Omental fat pad (tissue), 4 donors: ENCODE results near the gene SRGAP2B. TPM values are rescaled to one million over a fixed set of nuclear protein-coding genes. Genes with fewer than 3 reads are reported as not detected.
"Not testable (repeated sequence)": the region's sequence is repeated elsewhere in the genome, so short reads cannot be mapped to it uniquely, and the experiment has no call there.

Experiments used
- ATAC-seq: fragments of 150-250 bp; one replicate; pipeline ENCODE4 v1.9.1; 2016; ENCODE audit warnings: mild to moderate bottlenecking, moderate library complexity; ENCODE audit not compliant: low FRiP score
- DNase-seq: peaks from one replicate; pipeline ENCODE4 v3.0.0-alpha.2; 2019; ENCODE audit warnings: low spot score
- total RNA-seq, 4 donors: library from RNA; depleted of rRNA; stranded (reverse); fragments of >200 nt; gene quantifications; one replicate each; pipeline ENCODE4 v1.1.0, GENCODE V29; 2016

The SRGAP2B gene
- total RNA-seq, 4 donors from 2014 or later = 11.2 to 58.5 (median 19.2) TPM

- not testable (repeated sequence) for DNase-seq
- peak; percentile 49 for ATAC-seq
Observed at GRCh38 chr1:145094655-145095211, 395 bp downstream of the SRGAP2B start.

GRCh38 chr1:145093517-145094149 is 1.5 kb downstream of the SRGAP2B start:
- ATAC-seq = not testable (repeated sequence)
- DNase-seq = peak; percentile 52

GRCh38 chr1:145082483-145083255 is 12.5 kb downstream of the SRGAP2B start:
- ATAC-seq, DNase-seq: not testable (repeated sequence)

- DNase-seq = not testable (repeated sequence)
Observed at GRCh38 chr1:145080193-145080592, 14.9 kb downstream of the SRGAP2B start.

GRCh38 chr1:145079737-145080136 is 15.4 kb downstream of the SRGAP2B start:
- not testable (repeated sequence) for DNase-seq, ATAC-seq

More at GRCh38 chr1:145080193-145080592, 14.9 kb downstream of the SRGAP2B start:
- ATAC-seq = not testable (repeated sequence)

DNA sequence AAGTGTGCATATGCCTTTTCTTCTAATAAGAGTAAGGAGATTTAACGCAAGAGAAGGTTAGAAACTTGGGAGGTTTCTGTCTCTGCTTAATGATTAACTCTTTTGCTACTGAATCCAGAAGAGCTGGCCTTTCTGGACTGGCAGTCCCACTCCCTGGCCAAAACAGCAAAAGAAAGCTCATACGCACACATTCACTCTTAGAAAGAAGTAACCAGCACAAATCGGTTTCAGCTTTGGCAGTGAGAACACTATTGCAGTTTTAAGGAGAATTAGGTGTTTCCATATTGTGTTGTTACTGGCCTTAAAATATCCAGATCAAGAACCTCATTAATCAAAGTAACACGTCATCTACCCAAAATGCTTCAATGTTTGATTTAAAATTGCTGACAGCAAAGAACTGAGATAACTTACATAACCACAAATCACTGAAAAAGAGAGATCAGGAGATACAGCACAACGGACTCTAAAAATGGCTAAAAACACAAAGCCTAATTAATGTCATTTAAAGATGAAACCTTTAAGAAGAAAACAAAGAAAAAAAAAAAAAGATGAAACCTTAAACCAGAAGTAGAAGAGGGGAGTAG is 16.2 kb downstream of the SRGAP2B start:
- peak; percentile 20 for ATAC-seq
- DNase-seq = not testable (repeated sequence)

DNA sequence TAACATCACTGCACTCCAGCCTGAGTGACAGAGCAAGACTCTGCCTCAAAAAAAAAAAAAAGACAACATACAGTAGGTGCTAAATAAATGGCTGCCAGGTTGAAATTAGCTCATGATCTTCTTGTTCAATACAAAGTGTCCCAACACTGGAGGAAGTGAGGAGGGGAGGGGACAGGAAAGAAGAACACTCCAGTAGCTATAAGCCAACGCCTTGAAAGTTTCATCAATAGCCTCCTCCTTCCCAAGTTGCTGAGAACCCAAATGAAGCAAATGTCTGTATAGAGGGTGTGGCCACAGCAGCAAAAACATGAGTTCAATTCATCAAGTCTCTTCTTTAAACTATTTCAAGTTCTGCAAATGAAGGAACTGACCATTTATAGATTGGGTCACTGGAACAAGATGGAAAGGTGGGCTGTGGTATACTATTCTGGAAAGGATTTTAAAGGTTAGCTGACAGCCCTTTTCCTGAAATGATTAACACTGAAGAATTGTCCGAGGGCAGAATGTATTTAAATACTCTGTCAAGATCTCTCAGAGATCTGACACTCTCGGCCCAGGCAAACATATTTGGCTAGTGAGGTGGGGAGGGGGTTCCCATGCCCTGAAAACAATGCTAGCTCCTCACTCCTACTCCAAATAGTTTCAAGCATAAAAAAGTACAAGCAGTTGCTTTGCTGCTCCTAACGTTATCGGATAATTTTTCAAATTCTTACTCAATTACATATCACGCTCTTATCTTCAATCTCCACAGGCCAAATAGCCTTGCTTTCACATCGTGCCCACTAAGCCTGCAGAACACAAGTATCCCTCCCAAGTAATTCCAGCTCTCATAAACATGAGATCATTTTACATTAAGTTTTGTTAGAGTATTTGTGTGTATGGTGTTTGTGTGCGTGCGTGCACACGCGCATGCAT is 17.0 kb downstream of the SRGAP2B start:
- peak; percentile 57 for ATAC-seq

DNA sequence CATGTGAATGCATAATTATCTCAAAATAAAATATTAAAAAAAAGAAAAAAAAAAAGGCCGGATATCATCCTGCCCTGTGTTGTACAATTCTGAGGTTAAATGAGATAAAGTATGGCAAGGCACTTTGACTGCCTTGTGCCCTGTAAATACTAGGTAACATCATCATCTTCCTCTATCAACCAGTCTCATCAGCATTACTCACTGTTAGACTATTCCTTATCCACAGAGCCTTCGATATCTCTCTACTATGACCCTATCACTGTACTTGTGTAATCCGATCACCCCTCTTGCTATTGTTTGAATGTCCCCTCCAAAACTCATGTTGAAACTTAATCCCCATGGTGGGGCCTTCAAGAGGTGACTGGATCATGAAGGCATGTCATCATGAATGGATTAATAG is 18.3 kb downstream of the SRGAP2B start:
- not testable (repeated sequence) for ATAC-seq

More for the DNA sequence above, 17.0 kb downstream of the SRGAP2B start:
- not testable (repeated sequence) for DNase-seq

DNA sequence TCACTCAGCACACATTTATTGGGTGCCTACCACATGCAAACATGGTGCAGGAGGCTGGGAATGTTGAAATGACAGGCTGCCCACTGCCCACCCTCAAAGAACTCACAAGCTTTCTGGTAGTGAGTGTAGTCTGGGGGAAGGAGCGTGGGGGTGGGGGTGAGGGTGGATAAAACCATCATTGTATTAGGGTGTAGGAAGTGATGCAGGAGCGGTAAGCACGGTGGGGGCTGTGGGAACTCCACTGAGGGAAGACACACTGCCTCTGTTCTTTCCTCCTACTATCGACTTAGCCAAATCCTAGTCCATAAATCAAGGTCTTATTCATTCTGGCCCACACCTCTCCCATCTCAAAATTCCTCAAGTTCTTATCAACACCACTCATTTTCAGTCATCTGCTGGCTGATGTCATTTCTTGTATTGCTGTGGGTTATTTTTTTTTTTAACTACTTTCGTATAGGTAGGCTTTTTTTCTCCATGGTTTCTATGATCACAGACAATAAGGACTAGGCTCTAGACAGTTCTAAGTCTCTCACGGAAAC is 21.0 kb downstream of the SRGAP2B start:
- peak; percentile 72 for ATAC-seq
- not testable (repeated sequence) for DNase-seq

More for the DNA sequence above, 18.3 kb downstream of the SRGAP2B start:
- DNase-seq = not testable (repeated sequence)

DNA sequence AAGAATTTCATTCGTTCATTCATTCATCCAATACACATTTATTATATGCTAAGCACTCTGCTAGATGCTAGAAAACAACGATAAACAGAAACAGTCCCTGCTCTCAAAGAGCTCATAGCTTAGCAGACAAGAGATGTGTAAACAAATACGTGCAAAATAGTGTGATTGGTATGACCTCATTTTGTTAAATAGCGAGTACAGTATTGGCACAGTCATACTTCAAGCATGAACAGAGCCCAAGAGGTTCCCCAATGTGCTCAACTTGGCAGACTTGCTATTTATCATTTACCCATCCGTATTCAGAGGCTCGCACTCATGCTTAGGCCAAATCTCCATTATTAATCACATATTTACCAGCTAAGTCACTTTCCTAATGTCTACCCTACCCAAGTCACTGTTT is 23.6 kb downstream of the SRGAP2B start:
- not testable (repeated sequence) for DNase-seq, ATAC-seq

GRCh38 chr1:145066486-145066885 is 28.6 kb downstream of the SRGAP2B start:
- not testable (repeated sequence) for DNase-seq, ATAC-seq

DNA sequence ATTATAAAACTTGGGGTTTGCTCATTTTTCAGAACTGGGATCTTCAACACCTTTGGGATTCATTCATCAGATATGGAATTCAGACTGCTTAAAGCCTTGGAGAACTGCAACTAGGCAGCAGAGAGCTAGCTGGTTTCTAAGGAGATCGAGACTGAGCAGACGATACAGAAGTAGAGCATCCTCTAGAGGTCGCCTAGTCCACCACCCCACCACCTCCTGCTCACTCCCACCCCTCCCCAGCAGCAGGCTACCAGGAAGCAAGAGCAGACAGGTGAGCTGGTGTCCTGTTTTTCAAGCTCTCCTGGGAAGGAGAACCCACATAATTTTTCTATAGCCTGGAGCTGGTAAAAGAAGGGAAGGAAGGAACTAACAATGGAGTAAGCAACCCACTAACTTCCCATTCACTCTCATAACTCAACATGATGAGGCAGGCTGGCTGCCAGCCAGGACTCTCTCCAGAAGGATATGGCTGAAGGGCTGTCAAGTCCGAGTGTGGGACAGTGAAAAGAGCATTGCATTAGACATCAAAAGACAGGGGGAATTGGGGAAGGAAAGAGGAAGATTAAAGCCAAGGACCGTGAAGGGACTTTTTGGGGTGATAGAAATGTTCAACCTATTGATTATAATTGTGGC is 29.8 kb downstream of the SRGAP2B start:
- ATAC-seq, DNase-seq: not testable (repeated sequence)

GRCh38 chr1:145063941-145064648 is 31.0 kb downstream of the SRGAP2B start:
- not testable (repeated sequence) for DNase-seq, ATAC-seq

GRCh38 chr1:145063285-145063684 is 31.8 kb downstream of the SRGAP2B start:
- not testable (repeated sequence) for DNase-seq, ATAC-seq

GRCh38 chr1:145058184-145058583 is 36.9 kb downstream of the SRGAP2B start:
- not testable (repeated sequence) for DNase-seq, ATAC-seq

GRCh38 chr1:145055217-145055760 is 39.8 kb downstream of the SRGAP2B start:
- DNase-seq, ATAC-seq: not testable (repeated sequence)

DNA sequence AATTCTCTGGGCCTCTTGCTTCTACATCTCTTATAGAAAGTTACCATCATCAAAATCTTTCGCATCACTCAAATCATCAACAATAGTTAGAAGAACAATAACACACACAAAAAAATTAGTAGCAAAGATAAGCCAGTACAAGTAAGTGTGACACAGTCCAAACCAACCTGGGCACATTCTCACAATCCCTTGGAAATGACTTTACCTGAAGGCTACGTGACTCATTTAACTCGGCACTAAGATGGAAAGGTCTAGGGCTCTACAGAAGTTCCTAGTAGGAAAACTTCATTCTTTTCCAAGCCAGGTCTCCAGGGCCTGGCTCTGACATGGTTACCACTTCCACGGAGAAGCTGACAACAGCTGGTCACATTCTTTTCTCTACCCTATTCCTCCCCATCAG is 41.7 kb downstream of the SRGAP2B start:
- DNase-seq, ATAC-seq: not testable (repeated sequence)
